HG02840 (cell line): ENCODE measurements around the gene TMEM79.
"Not testable (repeated sequence)": the region's sequence is repeated elsewhere in the genome, so short reads cannot be mapped to it uniquely, and the experiment has no call there.

ENCODE experiments used
- ATAC-seq: cut with Tn5 transposase; IDR thresholded peaks from one replicate; pipeline ENCODE4 v1.9.1; 2021; ENCODE audit warnings: mild to moderate bottlenecking, moderate library complexity, moderate number of reproducible peaks; ENCODE audit not compliant: unreplicated experiment, low FRiP score

Gene TMEM79

GRCh38 chr1:156298852-156299357, 14.8 kb downstream of the TMEM79 start, which contains the start of gene VHLL:
Gene VHLL, minus strand, starts transcription at chr1:156299307. Its CDS starts 118 bp downstream, at chr1:156299189.
- ATAC-seq: no peak

DNA sequence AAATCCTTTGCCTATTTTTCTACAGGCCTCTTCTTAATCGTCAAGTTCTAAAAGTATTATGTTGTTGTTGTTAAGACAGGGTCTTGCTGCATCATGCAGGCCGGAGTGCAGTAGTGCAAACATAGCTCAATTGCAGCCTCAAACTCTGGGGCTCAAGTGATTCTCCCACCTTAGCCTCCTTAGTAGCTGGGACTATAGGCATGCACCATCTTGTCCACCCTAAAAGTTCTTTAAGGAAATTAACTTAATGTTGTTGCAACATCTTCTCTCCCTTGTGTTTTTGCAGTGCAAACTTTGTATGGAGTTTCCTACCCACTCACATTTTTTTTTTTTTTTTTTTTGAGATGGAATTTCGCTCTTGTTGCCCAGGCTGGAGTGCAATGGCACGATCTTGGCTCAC, 19.1 kb downstream of the TMEM79 start:
- ATAC-seq: no peak

DNA sequence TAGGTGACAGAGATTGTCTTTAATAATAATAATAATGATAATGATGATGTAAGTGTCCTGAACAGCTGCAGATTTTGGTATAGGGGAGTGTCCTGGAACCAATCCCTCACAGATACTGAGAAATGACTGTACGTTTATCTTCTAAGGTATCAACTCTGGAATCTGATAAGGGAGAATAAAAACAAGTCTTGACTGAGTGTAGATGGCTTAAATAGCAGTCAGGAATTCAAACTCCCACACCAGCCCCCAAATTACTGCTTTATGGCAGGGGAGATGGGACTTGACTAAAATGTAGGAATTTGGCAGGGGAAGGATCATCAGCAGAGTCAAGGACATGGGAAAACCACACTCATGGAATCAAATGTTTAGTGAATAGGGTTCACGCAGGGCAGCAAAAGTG, 21.1 kb downstream of the TMEM79 start:
- ATAC-seq: no peak

DNA sequence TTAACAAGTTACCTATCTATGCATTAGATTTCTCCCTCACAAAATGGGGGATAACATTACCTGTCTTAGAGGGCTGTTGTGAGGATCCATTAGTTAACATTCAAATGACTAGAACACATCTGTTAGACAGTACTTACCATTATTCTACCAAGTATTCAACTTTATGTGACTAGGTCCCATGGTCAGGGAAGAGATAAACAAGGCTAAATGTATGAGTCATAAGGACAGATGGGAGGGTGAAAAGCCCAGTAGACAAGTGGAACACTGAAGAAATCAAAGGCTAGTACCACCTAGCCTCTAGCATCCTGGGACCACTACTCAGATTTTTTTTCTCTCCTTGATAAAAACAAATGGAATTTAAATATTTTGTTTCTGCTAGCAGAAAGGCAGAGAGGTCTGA, 24.0 kb downstream of the TMEM79 start:
- no peak for ATAC-seq

DNA sequence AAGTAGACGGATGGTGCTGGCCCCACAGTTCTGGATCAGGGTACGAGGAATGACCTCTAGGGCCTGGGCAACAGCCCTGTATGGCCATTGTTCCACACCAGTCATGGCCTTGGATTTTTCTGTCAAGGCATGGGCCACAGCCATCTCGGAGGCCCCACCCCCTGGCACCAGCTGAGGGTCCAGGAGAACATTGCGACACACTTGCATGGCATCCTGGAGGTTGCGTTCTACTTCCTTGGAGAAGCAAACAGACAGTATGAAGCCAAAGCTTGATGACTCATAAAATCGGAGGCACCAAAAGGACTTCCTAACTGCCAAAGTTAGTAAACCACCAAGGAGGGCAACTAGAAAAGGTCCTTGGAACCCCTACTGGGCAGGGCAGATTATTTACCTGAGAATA, 26.8 kb downstream of the TMEM79 start:
- ATAC-seq: no peak

GRCh38 chr1:156316909-156317308, 32.8 kb downstream of the TMEM79 start:
- no peak for ATAC-seq

DNA sequence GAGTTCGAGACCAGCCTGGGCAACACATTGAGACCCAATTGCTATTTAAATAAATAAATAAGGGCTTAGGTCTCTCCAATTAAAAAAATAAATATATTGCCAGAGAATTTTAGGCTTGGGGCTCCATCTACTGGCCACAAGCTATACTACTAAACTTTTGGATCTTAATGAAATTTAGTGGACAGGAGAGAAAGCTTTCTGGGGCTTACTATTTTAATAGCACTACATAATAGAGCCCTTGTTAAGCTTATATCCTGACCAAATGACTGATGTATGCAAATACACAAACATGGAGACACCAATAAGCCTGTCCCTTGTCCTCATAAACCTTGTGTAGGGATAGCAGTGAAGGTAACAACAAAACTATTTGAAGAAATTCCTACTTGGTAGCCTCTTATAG, 35.5 kb downstream of the TMEM79 start:
- ATAC-seq: no peak

- no peak for ATAC-seq
Measured at GRCh38 chr1:156320560-156320959, 36.4 kb downstream of the TMEM79 start.

- ATAC-seq: not testable (repeated sequence)
Measured at GRCh38 chr1:156323179-156323578, 39.1 kb downstream of the TMEM79 start.

- ATAC-seq: no peak
Measured at GRCh38 chr1:156336242-156336641, 52.1 kb downstream of the TMEM79 start.

DNA sequence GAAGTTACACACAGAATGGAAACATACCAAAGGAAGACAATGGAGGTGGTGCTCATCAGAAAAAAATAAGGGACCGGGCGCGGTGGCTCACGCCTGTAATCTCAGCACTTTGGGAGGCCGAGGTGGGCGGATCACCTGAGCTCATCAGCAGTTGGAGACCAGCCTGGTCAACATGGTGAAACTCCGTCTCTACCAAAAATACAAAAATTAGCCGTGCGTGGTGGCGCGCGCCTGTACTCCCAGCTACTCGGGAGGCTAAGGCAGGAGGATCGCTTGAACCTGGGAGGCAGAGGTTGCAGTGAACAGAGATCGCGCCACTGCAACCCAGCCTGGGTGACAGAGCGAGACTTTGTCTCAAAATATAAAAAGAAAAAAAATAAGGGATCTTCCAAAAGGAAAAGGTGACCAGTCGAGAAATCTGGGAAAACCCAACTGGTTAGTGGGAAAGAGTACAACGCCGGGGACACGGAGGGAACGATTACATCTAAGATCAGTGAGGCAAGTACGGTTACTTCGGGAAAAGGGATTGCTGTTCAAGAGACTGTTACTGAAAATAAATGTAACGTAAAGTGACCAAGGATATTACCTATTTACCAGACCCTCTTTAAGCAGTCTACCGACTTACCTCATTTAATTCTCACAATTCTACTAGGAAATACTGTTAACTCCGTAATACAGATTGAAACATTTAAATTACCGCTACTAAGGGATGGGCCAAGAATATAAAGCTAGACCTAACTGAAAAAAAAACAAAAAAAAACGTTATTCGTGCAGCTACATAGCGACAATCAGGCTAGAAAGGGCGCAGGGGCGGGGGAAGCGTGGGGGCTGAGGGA, 53.1 kb downstream of the TMEM79 start:
- ATAC-seq: no peak

- ATAC-seq: peak; percentile 3
Measured at GRCh38 chr1:156337888-156338179, 53.7 kb downstream of the TMEM79 start.

DNA sequence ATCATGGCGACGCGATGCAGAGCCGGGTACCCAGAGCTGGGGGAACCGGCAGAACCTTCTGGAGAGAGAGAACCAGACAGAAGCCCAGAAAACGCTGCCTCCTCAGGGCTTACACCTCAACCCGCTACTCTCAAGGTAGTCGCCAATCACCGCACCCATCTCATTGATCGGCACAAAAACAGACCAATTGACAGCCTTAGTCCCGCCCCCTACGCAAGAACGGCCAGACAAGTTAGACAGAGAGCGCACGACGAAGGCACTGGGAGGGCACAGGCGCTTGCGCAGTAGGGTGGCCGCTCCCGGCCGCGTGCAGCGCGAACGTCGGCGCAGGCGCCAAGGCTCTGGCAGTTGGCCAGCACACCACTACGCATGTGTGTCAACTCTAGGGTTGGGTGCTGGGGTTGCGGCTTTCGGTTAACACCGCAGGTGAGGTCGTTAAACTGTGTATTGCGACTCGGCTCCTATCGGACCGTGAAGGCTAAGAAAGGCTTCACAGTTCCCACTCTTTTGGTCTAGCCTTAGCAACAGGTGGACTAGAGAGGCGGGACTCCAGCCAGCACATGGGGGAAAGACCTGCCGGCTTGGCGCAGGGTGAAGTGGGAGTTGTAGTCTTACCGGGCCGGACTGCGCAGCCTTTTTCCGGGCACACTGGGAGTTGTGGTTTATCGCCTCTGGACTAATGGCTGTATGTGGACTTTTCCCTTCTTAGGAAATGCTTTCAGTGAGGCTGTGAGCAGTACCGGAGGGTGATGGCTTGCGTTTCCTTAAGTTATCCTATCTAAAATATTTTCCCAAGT, 54.3 kb downstream of the TMEM79 start, which contains the start of the genes CCT3 and TSACC:
TSS of gene CCT3 (minus strand) at position 113 of the 797 bp plus-strand sequence. CDS start at position 5, 108 bp downstream.
TSS of gene TSACC (plus strand) at position 347 of the 797 bp plus-strand sequence. CDS start 1,232 bp downstream, outside the sequence.
- peak; percentile 89 for ATAC-seq
